NCI-H187 treated with DMSO at 0.1 percent for 48 hours (cell line): ENCODE data around the gene RGMB.

ENCODE experiments used
- DNase-seq: peaks from one replicate; lab custom pipeline; 2025; lab: John Stamatoyannopoulos, UW

RGMB gene

DNA sequence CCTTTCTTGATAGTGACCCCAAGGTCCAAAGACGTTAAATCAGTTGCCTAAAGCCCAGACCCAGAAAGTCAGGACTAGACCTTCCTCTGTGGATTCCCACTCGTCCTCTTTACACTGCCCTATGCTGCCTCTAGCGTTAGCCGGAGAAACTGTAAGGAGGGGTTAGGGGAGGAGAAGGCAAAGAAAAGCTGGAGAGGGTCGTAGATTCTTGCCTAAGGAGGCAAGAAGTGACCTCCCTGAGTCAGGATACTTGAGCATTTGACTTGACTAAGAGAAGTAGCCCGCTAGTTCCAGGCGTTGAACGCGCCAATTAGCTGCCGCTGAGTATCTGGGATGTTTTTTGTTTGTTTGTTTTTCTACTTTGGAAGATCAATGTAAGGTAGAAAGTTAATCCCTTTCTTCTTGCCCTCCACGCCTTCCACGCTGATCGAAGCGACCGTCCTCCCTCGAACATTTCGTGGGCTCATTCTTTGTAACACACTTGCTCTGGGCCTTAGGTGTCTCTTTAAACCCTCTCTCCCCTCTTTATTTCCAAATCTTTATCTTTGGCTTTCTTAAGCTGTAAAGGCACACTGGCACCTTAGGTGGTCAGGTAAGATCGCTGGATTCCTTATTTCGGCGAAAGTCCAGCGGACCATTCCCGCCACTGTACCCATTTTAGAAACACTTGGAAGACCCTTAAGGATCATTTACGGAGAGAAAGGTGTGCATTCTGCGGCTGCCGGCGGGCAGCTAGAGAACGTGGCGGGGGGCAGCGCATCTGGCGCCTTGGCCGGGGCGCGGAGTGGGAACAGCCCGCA lies 5.1 kb upstream of the RGMB start:
- peak; percentile 44 for DNase-seq

DNA sequence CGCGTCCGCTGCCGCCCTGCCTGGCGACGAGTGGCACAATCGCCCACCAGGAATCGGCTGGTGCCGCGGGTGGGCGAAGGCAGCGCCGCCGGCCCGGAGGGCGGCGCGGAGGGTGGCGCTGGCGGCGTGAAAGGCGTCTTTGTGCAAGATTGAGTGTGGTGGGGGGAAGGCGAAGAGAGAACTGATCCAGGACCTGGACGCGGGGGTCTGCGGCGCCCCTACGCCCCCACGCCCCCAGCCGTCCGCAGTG lies 4.6 kb upstream of the RGMB start:
- DNase-seq: no peak

DNA sequence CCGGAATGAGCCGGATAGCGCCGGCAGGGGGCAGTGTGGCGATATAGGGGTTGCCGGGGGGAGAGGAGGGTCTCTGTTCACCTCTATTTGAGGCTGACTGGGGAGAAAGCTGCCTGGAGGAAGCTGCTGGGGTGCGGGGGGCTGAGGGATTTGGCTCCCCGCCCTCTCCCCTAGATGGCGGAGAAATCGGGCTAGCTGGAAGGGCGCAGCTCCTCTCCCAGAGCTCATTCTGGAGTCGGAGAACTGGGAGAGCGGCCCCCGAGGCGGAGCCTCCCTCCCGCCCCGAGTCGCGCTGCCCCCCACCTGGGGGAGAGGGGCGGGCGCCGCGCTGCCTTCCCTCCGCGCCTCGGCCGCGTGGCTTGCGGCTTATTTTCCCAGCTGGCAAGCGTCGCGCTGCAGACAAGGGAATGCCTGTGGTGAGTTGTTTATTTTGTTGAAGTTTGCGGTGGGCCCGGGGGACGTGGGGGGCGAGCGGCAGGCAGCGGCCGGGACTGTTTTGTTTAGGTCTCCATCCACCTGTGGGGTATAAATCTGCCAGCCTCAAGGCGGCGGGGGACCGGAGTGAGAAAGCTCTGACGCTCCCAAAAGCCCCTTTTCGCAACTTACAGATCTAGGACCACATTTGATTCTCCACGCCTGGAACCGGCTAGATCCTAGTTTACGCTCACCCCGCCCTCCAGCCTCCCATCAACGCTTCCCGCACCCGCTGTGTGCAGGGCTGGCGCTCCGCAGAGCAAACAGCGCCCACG lies 4.1 kb upstream of the RGMB start:
- DNase-seq: no peak

DNA sequence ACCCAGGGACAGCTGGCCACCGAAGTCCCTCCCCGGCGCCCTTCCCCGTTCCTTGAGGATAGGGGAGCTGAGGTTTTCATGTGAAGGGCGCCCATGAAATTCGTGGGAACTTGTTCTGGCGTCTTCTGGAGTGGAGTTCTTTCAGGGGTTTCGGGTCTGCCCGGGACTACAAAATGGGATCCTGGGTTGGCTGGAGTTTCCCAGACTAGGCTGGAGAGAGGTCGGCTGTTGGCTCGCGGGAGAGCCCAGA lies 3.6 kb upstream of the RGMB start:
- no peak for DNase-seq

DNA sequence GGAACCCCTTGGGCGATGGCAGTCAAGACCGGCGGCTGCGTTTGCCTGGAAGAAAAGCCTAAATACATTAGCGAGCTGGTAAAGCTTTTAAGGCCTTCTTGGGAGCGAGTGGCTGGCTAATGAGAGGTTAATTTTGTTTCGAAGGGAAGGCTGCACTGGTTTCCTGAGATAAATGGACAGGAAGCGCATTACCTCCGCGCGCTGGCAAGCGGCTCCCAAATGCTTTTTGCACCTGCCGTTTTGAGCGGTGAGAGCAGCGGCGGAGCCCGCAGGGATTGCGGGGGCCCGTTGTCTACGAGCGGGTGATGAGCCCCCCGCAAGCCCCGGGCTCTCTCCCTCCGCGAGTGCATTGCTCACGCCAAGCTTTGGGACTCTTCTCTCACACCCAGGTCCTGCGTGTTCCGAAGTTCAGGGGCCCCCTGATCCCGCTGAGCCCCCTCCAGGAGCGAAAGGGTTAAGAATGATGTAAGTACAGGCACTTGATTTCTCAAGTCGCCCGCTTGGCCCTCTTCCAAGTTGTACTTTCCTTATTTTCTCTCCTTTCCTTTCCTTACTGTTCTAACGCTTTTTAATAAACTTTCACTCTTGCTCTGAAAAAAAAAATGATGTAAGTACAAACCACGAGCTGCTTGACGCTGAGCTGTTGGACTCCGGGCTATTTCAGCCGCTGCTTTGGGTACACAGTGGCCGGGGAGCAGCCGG lies 3.1 kb upstream of the RGMB start:
- DNase-seq: no peak

DNA sequence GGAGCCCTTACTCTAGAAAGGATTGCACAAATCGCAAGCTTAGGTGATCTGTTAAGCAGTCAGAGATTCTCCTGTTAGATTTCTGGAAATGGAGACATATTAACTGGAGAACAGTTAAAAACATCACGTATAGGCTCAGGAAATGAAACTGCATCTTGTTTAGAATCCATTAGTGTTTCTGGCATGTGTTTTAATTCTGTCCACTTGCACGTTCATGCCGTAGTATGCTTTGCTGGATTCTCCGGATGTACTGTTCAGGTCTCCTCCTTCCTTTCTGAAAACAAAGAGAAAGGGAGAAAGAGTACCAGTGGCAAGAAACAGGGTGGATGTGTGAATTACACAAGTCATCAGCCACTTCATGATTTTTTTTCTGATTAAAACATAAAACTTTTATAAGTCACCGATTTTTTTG lies 2.5 kb upstream of the RGMB start:
- peak; percentile 9 for DNase-seq

DNA sequence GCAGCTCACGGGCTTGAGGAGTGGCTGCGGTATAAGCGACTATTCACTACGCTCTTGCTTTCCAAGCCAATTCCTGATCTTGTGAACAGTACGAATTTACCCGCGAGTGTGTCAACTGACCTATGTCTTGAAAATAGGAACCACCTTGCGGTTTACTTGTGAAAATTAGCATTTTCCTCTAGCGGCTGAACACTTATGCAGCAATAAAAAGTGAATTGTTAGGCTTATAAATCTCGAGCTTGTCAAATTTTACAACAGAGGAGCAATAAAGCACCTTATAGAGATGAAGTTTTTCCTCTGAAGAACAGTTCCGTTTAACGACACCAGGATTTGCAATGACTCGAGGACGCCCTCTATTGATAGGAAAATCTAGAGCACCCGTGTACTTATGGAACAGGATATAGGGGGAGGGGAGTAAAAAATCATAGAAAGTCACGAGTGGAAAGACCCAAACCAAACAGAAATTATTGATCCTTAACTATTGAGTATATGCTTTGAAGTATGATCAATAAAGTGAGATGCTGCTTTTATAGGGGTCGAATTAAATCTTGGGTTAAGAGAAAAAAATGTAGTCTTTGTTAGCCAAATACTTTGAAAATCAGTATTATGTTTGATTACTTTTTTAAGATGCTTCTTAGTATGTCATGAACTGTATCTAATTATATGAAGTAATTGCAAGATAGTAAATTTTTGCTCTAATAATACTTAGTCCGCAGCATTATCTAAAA lies 1.9 kb upstream of the RGMB start:
- DNase-seq: peak; percentile 60

DNA sequence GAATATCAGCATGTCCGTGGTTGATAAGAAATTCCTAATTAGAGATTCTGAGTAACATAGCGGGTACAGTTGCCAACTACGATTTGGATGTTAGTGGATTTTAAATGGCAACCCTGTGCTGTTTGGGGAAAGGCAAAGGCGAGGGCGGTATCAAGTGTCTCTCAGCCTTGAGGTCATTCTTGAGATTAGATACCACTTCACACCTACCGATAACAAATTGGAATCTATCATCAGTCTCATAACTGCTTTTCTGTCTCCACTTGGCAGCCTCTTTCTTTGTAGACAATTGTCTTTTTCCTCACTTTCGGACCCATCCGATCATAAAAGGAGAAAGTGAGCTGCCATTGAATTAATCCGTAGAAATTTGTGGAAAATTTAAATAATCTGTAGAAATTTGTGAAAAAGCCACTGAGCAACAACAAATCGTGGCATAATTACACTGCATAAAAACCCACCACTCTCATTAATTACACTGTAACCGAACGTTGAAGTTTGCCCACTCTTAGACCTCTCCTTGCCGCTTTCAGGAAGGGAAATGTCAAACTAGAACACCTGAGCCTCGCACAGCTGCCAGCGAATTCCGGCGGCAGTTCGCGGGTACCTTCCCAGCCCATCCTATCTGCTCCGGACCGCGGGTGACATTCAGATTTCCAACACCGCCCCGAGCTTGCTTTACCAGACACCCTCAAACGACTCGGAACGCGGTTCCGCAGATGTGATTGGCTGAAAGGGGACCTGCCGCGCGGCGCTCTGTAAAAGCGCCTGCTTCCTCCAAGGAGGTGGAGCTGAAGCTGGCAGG lies 849 bp upstream of the RGMB start:
- peak; percentile 72 for DNase-seq

DNA sequence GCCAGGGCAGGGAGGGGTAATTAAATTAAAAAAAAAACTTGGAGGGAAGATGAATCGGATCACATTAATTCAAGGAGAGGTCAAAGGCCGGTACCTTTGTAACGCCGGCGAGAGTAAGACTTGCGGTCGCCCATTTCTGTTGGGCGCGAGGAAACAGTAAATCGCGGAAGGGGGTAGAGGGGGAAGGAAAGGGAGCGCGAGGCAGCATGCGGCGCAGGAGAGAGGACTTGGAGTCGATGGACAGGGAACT lies 324 bp upstream of the RGMB start:
- DNase-seq: no peak

DNA sequence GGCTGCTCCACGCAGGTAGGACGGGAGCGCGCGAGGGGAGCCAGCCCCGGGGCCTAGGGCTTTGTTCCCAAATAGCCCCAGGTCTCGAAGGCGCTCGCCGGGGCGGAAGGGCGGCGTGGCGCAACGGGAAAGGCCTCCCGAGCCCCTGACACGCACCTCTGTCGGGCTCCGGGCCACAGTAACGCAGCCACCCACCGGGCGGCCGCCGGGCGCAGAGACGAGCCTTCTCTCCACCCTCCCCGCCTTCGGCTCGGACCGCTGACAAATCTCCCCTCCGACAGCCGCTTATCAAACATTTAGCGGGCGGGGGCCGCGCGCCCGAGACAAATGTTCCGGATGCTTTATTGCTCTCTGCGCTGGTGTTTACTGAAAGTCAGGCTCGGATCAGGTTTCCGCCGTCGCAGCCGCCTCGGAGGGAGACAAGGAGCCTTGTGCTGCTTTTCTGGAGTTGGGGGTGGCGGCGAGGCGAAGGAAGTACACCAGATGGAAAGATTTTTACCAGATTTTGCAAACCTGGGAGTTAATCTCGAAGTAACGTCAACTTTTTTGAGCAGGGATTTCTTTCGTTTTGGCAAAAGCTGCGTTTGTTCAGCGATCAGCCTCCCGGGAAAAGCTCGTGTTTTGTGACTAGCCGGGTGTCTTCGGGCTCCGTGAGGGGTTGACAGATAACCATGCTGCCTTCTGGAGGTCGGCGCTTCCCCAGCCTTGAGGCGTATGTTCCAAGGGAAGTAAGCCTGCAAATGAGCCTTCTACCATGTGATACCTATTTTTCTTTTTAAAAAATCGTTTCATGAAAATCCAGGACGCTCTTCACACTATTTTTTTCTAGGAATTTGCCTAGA lies 950 bp downstream of the RGMB start:
- DNase-seq: peak; percentile 14

DNA sequence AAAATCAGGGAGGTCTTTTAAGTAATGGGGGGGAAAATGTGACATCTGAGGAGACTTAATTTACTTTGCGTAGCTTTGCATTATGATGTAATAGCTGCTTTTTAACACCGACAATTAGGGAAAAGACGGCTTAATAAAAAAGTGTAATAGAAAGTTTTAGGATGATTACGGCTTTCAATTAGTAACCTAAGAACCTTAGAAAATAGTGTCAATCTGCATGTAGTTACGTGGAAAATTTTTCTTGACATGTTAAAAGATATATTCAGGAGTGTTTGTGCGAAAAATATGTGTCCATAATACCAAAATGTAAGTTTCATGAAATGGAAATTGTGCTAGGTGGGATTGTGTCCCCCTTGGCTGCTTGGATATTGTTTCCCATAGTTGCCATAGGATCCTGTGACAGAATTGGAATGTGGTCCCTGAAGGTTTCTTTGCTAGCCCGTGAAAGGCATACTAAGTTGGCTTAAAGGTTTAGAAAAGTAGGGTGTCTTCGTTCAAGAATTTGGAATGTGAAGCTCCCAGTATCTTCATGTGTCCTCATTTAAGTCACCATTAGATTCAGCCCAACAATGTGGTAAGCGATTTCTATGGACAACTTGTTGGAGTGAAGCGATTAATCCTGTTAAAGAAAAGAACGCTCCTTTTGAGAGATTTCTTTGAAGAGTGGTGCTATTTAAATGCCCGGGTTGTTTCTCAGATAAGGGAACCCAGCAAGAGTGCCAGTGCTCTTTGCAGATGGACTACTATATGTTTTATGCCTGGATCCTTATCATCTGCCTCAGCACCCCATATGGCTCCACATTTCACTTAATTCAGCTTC lies 2.0 kb downstream of the RGMB start:
- no peak for DNase-seq

DNA sequence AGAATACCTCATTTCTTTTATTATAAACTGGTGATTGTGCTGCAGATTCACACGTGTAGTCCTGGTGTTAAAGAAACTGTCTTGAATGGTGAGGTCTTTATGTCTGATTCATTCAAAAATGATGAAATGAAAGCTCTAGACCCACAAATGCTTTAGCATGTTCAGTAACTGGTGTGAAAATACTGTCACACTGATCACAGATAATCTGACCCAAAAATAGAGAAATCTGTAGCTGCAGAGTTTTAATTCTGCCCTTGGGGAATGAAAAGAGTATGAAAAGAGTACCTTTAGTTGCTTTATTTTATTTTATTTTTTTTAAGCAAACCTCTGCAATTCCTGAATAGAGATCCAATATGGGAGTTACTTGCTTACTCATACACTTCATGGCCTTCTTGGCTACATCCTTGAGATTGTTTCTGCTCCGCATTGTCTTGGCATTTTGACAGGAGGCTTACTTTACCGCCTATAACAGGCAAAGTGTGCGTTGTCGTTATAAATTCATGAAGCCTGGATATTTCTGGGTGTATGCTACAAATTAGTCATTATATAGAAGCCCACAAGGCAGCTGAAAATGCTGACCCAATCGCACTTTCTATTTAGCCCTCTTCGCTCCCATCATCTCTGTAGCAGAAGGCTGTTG lies 2.7 kb downstream of the RGMB start:
- DNase-seq: no peak

DNA sequence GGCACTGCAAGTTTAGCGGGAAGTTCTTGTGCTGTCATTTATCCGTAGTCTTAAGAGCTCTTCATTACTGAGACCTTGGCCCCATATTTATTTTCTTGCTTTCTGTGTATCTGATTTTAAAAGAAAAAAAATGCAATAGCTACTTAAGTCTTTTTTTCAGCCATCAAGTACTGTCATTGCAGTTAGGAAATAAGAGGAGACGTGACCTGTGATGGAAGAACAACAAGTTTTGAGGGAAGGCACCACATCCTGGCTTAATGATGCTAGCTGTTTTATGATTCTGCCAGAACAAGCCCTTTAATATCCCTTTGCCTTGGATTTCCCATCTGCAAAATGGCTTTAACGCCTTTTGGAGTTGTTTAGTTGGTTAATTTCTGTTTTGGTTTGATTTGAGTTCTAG lies 3.8 kb downstream of the RGMB start:
- no peak for DNase-seq

DNA sequence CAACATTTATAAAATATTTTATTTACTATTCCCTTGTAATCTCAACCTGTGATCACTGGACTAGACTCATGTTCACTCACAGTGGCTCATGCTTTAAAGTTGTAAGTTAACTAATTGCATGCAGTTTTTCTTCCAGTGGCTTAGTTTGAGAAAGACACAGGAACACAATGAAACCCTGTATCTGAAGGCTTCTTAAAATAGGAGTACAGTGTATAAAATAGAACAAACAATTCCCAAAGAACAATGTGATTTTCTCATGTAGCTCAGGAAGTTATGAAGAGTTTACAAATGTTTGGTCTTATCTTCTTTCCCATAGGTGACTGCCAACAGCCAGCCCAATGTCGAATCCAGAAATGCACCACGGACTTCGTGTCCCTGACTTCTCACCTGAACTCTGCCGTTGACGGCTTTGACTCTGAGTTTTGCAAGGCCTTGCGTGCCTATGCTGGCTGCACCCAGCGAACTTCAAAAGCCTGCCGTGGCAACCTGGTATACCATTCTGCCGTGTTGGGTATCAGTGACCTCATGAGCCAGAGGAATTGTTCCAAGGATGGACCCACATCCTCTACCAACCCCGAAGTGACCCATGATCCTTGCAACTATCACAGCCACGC lies 5.9 kb downstream of the RGMB start:
- DNase-seq: no peak

DNA sequence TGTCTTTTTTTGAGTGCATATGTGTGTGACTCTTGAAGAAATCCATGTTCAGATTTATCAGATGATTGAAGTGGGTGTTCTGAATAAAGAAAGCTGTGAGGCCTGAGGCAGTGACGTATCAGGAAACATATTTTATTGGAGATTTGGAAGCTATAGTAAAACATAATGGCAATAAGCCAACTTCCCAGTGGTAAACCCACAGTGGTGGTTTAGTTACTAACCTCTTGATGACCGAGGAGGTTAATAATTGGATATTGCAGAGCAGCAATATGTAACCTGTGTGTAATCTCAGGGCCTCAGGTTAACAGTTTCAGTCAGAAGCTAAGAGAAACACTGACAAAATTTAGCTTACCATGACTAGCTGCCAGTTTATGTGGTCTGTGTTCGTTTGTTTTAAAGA lies 6.9 kb downstream of the RGMB start:
- no peak for DNase-seq

DNA sequence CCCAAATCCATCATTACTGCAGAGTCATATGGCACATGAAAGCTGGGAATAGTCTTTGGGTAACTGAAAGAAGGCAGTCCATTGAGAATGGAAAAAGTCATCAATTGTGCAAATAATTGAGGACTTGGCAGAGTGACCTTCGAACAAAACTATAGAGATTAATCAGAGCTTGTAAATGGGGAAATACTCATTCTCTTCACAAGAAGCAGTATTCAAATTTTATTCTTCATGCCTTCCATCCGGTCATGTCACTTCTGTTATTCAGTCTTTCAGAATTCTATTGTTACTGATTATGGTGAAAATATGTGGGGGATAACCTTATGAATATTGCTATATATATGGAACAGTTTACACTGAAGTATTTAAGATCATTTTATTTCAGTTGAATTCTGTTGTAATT lies 8.1 kb downstream of the RGMB start:
- no peak for DNase-seq

DNA sequence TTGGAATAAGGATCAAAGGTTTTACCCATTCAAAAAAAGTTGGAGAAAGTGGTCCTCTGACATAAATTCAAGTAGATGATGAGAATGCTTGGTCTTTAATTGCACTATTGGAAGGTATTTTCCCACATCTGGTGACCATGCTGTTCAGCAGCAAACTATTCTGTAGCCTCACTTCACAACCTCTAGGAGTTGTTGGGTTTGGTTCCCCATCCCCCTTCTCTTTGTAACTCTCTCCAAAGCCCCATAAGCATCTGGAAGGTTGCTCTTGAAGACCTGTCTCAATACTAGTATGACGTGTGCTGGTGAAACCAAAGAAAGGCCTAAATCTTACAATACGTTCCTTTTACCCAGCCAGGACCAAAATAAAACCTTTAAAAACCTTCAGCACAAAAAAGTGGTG lies 8.5 kb downstream of the RGMB start:
- no peak for DNase-seq

DNA sequence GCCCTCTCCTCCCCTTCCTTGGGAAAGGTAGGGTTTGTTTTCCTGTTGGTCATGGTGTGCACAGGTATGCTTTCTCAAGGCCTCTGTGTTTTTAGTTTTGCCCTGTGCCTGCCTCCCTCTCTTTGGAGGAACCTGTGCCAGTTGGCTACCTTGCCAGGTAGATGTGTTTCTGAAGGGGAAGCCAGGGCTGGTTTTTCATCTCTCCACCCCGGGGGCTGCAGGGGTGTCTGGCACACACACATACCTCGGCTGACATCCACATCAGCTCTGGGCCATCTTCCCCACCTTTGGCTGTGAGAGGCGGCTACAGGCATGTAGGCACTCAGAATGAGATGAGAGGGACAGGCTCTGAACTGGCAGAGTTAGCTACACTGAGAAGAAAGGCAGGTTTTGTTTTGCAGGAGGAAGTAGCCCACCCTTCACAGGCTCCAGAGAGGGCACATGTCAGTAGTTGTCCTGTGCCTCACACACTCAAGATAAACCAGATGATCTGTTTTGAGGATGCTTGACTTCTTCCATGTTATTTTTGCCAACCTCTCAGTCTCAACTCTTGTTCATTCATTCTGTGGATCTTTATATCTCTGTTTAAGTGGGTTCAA lies 9.7 kb downstream of the RGMB start:
- no peak for DNase-seq

DNA sequence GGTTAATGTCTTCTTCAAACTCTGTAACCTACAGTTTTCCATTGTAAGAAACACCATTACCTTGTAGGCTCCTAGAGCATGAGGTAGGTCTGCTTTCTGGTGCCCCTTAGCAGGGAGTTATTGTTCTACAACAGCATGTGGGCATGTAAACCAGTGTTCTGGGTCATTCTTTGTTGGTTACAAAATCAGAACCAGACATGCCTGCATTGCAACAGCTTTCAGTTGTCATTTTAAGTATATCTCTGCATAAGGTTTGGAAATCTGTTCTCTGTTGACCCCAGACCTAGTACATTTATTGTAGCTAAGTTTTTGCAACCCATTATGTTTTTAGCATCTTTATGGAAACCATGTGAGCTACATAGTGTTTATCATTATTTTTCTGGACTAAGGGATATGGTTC lies 10.9 kb downstream of the RGMB start:
- DNase-seq: no peak
